Upper lobe of left lung (tissue), 6 donors: Measurements from ENCODE around the gene NBPF6. TPM values are rescaled to one million over a fixed set of nuclear protein-coding genes. Genes with fewer than 3 reads are reported as not detected.

Source experiments
- ATAC-seq, 2 donors: fragments of 200-7000 bp; cut with Tn5 transposase; one replicate each; pipeline ENCODE4 v1.9.1; 2022; ENCODE audit warnings: mild to moderate bottlenecking in 2 of 2, moderate library complexity in 2 of 2; ENCODE audit not compliant: low FRiP score in 2 of 2
- DNase-seq, 2 donors: peaks; one replicate each; pipeline ENCODE4 v3.0.0-alpha.2; 2019 to 2020
- H3K27ac ChIP-seq, 4 donors: fragments of 200-600 bp; sonication (generic); one replicate each; pipeline ENCODE4 v1.5.1; 2016 to 2019
- H3K27me3 ChIP-seq, 4 donors: fragments of 200-600 bp; sonication (generic); one replicate each; pipeline ENCODE4 v1.5.1; 2017 to 2019
- H3K36me3 ChIP-seq, 4 donors: fragments of 200-600 bp; sonication (generic); one replicate each; pipeline ENCODE4 v1.5.1; 2016 to 2019
- H3K4me1 ChIP-seq, 4 donors: fragments of 200-600 bp; sonication (generic); one replicate each; pipeline ENCODE4 v1.5.1; 2018 to 2019
- H3K4me3 ChIP-seq, 4 donors: fragments of 200-600 bp; sonication (generic); one replicate each; pipeline ENCODE4 v1.5.1; 2017 to 2019; ENCODE audit warnings: mild to moderate bottlenecking in 2 of 4, moderate library complexity in 1 of 4
- H3K9me3 ChIP-seq, 4 donors: fragments of 200-600 bp; sonication (generic); one replicate each; pipeline ENCODE4 v1.5.1; 2018 to 2019
- EP300 ChIP-seq, 4 donors: sonication (generic); formaldehyde crosslinking; IDR thresholded peaks; one replicate each; pipeline ENCODE4 v1.5.1; 2017; ENCODE audit warnings: antibody characterized with exemption in 4 of 4, control low read depth in 2 of 4
- POLR2A ChIP-seq, 4 donors: fragments of 450-650 bp; IDR thresholded peaks; one replicate each; pipeline ENCODE4 v1.5.1; 2016 to 2017; ENCODE audit warnings: antibody characterized with exemption in 4 of 4, mild to moderate bottlenecking in 2 of 4
- POLR2AphosphoS5 ChIP-seq, 2 donors: sonication (generic); formaldehyde crosslinking; IDR thresholded peaks; one replicate each; pipeline ENCODE4 v1.5.1; 2017; ENCODE audit warnings: antibody characterized with exemption in 2 of 2
- WGBS, 2 donors: methylation state at CpG; one replicate each; pipeline ENCODE4 v1.1.5; 2017 to 2018; 5-methylcytosine and 5-hydroxymethylcytosine counted together
- total RNA-seq, 6 donors: library from RNA; depleted of rRNA in 4 of 6; stranded (reverse); fragments of >200 nt in 4 of 6; gene quantifications; one replicate each; pipeline versions ENCODE4 v1.1.0 to v1.2.1, GENCODE V29; 2016 to 2021
- TF ChIP-seq, protein P1 (sequence below), 6 experiments: fragments of 450-650 bp in 4 of 6; fragments of 200-600 bp in 2 of 6; sonication (generic) in 2 of 6; IDR thresholded peaks; one replicate each; pipeline ENCODE4 v1.5.1; 2016 to 2019; ENCODE audit warnings: antibody characterized with exemption in 6 of 6
- donor health status: DM: no; HTN: no; CAD: no; lungs with moderate emphysema.
- donor health status: DM: no; HTN: yes; CAD: no; lungs with severe emphysema.

The NBPF6 gene
- total RNA-seq, 6 donors from 2014 or later, result not detected

DNA sequence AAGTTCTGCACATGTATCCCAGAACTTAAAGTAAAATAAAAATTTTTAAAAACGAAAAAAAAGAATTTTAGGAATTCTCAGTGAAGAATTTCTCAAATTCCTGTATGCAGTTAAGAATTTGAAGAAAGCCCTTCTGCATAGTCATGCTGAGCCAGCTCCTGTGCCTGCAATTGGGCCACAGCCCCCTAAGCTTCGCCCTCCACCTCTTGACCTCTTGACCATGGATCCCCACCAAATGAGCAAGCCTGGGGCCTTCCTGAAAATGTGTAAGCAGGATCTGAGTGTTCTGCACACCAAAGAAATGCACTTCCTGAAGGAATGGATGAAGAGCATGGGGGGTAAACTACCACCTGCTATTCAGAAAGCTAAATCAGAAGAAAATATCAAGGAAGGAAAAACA lies 52.0 kb downstream of the NBPF6 start:
- TF ChIP-seq EP300 (IDR thresholded peaks at IDR 0.05) (no peak), POLR2AphosphoS5 (IDR thresholded peaks at IDR 0.05) (no peak), POLR2A (IDR thresholded peaks at IDR 0.05) (no peak)
- TF ChIP-seq, protein P1, sequence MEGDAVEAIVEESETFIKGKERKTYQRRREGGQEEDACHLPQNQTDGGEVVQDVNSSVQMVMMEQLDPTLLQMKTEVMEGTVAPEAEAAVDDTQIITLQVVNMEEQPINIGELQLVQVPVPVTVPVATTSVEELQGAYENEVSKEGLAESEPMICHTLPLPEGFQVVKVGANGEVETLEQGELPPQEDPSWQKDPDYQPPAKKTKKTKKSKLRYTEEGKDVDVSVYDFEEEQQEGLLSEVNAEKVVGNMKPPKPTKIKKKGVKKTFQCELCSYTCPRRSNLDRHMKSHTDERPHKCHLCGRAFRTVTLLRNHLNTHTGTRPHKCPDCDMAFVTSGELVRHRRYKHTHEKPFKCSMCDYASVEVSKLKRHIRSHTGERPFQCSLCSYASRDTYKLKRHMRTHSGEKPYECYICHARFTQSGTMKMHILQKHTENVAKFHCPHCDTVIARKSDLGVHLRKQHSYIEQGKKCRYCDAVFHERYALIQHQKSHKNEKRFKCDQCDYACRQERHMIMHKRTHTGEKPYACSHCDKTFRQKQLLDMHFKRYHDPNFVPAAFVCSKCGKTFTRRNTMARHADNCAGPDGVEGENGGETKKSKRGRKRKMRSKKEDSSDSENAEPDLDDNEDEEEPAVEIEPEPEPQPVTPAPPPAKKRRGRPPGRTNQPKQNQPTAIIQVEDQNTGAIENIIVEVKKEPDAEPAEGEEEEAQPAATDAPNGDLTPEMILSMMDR (IDR thresholded peaks at IDR 0.05), result no peak
- H3K4me3 ChIP-seq, result no peak overlapping the region
- DNase-seq (no peak), ATAC-seq (no peak)
- H3K4me1 ChIP-seq, result peaks cover 0 to 4% (median 0%) of the 10 kb centered on the region in 4 donors
- H3K9me3 ChIP-seq, result no peaks in the 10 kb centered on the region
- no peak overlapping the region for H3K27ac ChIP-seq
- H3K27me3 ChIP-seq, result no peaks in the 10 kb centered on the region
- no peaks in the 10 kb centered on the region for H3K36me3 ChIP-seq
- WGBS, 2 donors, result 72 to 83% methylated on average over 2 of the region's 2 CpGs

DNA sequence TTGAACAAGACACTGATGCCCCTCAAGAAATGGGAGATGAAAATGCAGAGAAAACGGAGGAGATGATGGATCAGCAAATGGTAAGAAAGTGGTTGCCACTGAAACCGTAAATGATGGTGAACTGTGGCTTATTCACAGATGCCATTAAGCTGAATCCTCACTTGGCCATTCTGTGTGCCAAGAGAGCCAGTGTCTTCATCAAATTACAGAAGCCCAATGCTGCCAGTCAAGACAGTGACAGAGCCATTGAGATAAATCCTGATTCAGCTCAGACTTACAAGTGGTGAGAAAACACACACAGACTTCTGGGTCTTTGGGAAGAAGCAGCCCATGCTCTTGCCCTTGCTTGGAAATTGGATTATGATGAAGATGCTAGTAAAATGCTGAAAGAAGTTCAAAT lies 52.5 kb downstream of the NBPF6 start:
- TF ChIP-seq, protein P1 (IDR thresholded peaks at IDR 0.05), result no peak
- TF ChIP-seq POLR2AphosphoS5 (IDR thresholded peaks at IDR 0.05) (no peak), EP300 (IDR thresholded peaks at IDR 0.05) (no peak)
- H3K27ac ChIP-seq, result no peak overlapping the region

GRCh38 chr1:108503062-108503733 lies 53.1 kb downstream of the NBPF6 start:
- WGBS, 2 donors, result 74 to 75% methylated on average over 5 of the region's 5 CpGs
- H3K4me1 ChIP-seq, result peaks cover 0 to 4% (median 0%) of the 10 kb centered on the region in 4 donors
- no peak overlapping the region for H3K27ac ChIP-seq
- H3K27me3 ChIP-seq, result no peaks in the 10 kb centered on the region
- ATAC-seq, result peak in 1 of 2 donors; percentile 47
- H3K4me3 ChIP-seq, result no peak overlapping the region
- DNase-seq, result no peak
- H3K9me3 ChIP-seq, result no peaks in the 10 kb centered on the region
- TF ChIP-seq EP300 (IDR thresholded peaks at IDR 0.05) (no peak), POLR2AphosphoS5 (IDR thresholded peaks at IDR 0.05) (no peak), POLR2A (IDR thresholded peaks at IDR 0.05) (no peak)
- TF ChIP-seq, protein P1 (IDR thresholded peaks at IDR 0.05), result no peak
- H3K36me3 ChIP-seq, result no peaks in the 10 kb centered on the region

More for the DNA sequence above, 52.5 kb downstream of the NBPF6 start:
- Histone ChIP-seq H3K27me3 (no peaks in the 10 kb centered on the region), H3K4me1 (peaks cover 0 to 4% (median 0%) of the 10 kb centered on the region in 4 donors), H3K36me3 (no peaks in the 10 kb centered on the region), H3K4me3 (no peak overlapping the region), H3K9me3 (no peaks in the 10 kb centered on the region)
- 82 to 90% methylated on average over 2 of the region's 2 CpGs for WGBS, 2 donors
- no peak for ATAC-seq
- no peak for DNase-seq

GRCh38 chr1:108504447-108504846 lies 54.3 kb downstream of the NBPF6 start:
- DNase-seq, result no peak
- Histone ChIP-seq H3K27me3 (no peaks in the 10 kb centered on the region), H3K36me3 (no peaks in the 10 kb centered on the region), H3K9me3 (no peaks in the 10 kb centered on the region), H3K4me1 (peaks cover 0 to 4% (median 0%) of the 10 kb centered on the region in 4 donors), H3K4me3 (no peak overlapping the region), H3K27ac (no peak overlapping the region)
- TF ChIP-seq POLR2A (IDR thresholded peaks at IDR 0.05) (no peak), POLR2AphosphoS5 (IDR thresholded peaks at IDR 0.05) (no peak), EP300 (IDR thresholded peaks at IDR 0.05) (no peak)
- TF ChIP-seq, protein P1 (IDR thresholded peaks at IDR 0.05), result no peak
- no peak for ATAC-seq
- 79 to 80% methylated on average over 1 of the region's 1 CpG for WGBS, 2 donors

GRCh38 chr1:108505763-108506070 lies 55.6 kb downstream of the NBPF6 start:
- TF ChIP-seq POLR2AphosphoS5 (IDR thresholded peaks at IDR 0.05) (no peak), POLR2A (IDR thresholded peaks at IDR 0.05) (no peak), EP300 (IDR thresholded peaks at IDR 0.05) (no peak)
- TF ChIP-seq, protein P1 (IDR thresholded peaks at IDR 0.05), result no peak
- Histone ChIP-seq H3K4me3 (no peak overlapping the region), H3K27ac (no peak overlapping the region), H3K36me3 (no peaks in the 10 kb centered on the region), H3K4me1 (peaks cover 0 to 4% (median 0%) of the 10 kb centered on the region in 4 donors), H3K9me3 (no peaks in the 10 kb centered on the region), H3K27me3 (no peaks in the 10 kb centered on the region)
- ATAC-seq (no peak), DNase-seq (no peak)
- 60% methylated on average over 2 of the region's 2 CpGs for WGBS, 2 donors
